ENCODE data around the gene PPP1R9B.

The PPP1R9B gene

DNA sequence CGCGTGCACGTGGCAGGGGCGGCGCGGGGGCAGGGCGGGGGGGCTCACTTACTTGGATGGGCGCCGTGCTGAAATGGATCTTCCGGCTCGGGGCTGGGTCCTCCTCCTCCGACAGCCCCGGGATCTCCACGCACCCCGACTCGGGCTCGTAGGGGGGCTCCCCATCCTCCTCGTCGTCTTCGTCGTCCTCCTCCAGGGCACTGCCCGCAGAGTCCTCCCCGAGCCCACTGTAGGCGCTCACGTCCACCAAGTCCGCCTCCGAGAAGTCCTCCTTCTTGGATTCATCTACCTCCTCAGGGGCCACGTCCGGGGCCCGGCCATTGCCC, 1.4 kb downstream of the PPP1R9B start:
- H3K4me3 ChIP-seq (ENCODE audit: low read depth, low read length): peak overlapping the region; percentile 86
- DNase-seq (ENCODE audit: low read depth): no peak
- TF ChIP-seq, protein P1, sequence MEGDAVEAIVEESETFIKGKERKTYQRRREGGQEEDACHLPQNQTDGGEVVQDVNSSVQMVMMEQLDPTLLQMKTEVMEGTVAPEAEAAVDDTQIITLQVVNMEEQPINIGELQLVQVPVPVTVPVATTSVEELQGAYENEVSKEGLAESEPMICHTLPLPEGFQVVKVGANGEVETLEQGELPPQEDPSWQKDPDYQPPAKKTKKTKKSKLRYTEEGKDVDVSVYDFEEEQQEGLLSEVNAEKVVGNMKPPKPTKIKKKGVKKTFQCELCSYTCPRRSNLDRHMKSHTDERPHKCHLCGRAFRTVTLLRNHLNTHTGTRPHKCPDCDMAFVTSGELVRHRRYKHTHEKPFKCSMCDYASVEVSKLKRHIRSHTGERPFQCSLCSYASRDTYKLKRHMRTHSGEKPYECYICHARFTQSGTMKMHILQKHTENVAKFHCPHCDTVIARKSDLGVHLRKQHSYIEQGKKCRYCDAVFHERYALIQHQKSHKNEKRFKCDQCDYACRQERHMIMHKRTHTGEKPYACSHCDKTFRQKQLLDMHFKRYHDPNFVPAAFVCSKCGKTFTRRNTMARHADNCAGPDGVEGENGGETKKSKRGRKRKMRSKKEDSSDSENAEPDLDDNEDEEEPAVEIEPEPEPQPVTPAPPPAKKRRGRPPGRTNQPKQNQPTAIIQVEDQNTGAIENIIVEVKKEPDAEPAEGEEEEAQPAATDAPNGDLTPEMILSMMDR (conservative IDR thresholded peaks at IDR 0.05; ENCODE audit: low read depth, low read length): no peak

DNA sequence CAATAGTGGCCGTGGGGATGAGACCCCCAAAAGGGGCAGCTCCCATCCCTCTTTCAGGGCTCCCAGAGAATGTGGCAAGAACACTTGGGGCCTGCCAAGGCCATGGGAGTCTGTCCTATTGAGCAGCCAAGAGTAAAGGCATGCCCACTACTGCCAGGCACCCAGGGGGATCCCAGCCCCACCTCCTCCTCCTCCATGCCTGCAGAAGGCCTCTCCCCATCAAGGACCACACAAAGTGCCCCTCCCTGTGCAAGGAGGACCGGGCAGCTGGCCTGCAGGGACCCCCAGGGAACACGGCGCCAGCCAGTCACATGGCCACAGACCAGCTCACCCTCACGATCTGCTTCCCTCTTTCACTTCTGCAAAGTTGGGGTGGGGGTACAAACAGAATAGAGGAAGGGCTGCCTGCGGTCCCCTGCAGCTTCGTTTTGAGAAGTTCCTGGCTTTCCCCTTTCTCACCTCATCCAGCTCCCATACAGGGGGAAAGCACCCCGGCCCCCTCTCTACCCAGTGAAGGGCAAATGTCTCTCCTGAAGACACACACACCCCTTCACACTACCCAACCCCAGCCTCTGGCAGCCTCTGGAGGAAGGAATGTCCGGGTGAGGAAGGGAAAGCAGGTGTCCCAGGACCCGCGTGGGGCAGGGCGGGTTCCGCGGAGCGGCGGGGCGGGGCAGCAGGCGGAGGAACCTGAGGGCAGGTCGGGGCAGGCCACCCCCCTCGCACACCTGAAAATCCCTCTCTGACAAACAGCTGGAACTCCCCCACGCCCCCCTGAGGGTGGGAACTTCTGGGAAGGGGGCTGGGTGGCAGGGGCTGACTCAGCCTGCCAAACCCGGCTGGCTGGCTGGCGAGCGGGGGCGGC, 2.0 kb downstream of the PPP1R9B start:
- TF ChIP-seq, protein P1 (conservative IDR thresholded peaks at IDR 0.05; ENCODE audit: low read depth, low read length): peak; percentile 35
- H3K4me3 ChIP-seq (ENCODE audit: low read depth, low read length): peak overlapping the region; percentile 86
- no peak for DNase-seq (ENCODE audit: low read depth)

DNA sequence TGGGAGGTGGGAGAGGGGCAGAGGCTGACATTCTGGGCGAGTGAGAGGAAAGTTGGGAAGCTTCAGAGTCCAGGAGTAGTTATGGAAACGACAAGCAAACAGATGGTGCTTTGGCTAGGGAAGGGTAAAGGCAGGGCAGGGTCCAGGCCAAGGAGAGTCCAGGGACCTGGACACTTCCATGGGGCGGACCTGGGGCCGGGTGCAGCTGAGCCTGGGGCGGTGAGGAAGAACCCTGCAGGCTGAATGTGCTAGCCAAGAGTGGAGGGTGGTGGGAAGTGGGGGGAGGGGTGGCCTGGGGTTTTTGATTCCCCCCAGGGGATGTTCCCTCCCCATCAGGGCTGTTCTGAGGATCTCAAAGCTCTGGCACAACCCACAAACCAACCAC, 2.6 kb downstream of the PPP1R9B start:
- TF ChIP-seq, protein P1 (conservative IDR thresholded peaks at IDR 0.05; ENCODE audit: low read depth, low read length): no peak
- peak overlapping the region; percentile 86 for H3K4me3 ChIP-seq (ENCODE audit: low read depth, low read length)
- no peak for DNase-seq (ENCODE audit: low read depth)

DNA sequence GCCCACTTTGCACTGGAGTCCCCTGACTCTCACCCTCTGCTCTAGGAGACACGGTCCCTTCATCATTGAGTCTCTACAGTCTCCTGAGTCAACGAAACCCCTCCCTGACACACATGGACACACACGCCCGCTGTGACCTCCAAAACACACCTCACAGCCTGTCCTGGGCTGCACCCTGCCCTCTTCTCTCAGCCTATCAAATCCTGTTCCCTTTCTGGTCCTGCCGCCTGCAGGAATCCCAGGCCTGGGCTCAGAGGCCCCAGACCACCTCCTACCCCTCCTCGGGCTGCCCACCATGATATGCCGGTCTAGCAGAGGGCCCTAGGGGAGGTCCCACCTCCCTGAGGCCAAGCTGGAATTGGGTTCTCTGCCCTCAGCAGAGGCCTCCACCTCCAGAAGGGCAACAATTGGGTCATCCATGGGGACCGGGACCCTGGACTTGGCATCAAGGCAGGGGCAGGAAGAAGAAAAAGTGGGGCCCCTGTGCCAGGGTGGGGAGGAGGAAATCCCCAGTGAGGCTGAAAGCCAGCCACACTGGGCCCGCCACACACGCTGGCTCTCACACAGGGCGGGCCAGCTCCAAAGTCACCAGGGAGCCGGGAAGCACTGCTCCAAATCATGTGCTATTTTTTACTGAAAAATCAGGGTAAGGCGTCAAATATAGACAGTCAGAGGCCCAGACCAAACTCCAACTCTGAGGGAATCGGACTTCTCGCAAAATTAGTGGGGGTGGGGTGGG, 3.4 kb downstream of the PPP1R9B start:
- DNase-seq (ENCODE audit: low read depth): no peak
- TF ChIP-seq, protein P1 (conservative IDR thresholded peaks at IDR 0.05; ENCODE audit: low read depth, low read length): no peak
- peak overlapping the region; percentile 86 for H3K4me3 ChIP-seq (ENCODE audit: low read depth, low read length)

DNA sequence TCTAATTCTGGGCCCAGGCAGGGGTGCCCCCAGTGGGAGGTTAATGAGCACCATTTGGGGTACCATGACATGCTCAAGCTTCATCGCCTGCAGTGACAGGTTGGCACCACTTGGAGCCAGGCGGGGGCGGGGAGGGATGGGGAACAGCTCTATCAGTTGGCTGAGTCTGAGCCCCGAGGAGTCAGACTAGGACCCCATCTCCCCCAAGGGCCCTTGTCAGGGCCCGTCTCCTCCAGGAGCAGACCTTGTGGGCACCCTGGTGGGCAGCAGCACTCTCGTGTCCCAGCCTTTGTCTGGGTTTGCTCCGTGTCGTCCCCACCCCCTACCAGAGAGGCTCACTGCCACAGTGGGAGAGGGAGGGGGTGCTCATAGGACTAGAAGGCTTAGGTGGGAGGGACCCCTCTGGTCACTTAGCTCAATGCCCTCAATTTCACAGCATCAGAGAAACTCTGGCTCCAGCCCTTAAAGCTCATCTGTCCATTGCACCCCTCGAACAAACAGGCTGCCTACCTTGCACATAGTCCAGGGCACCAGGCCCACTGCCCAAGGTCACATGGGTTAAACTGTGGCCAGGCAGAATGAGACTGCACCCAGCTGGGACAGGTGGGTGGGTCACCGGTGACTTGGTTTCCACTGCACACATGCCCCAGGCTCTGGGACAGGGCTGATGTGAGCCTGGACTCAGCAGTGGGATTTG, 4.1 kb downstream of the PPP1R9B start:
- no peak for DNase-seq (ENCODE audit: low read depth)
- TF ChIP-seq, protein P1 (conservative IDR thresholded peaks at IDR 0.05; ENCODE audit: low read depth, low read length): no peak
- peak overlapping the region; percentile 86 for H3K4me3 ChIP-seq (ENCODE audit: low read depth, low read length)

DNA sequence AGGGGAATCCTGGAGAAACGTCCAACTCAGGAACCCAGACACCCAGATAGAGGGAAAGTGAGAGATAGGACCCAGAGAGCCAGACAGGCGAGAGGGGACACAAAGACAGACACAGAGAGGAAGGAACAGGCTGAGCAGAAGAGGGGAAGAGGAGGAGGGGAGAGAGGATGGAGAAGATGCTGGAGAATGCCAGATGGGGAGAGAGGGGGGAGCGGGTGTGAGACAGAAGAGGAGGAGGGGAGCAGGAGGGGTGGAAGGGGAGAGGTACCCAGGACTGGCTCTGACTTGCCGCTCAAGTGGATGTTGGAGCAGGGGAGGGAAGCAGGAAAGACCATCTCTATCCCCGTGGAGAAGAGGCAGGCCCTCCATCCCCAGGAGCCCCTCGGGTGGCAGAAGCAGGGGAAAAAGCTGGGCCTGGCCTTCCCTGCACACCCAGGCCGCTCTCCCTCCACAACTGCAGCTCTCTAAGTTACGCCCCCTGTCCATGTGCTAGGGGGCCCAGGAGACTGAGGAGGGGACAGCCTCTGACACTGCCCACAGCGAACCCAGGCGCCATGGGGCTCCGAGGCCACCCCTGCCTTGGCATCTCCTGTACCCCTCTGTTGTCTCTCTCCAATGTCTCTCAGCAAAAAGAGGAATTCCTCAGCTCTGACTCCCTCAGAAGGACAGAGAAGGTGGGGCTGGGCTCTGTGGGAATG, 4.8 kb downstream of the PPP1R9B start:
- TF ChIP-seq, protein P1 (conservative IDR thresholded peaks at IDR 0.05; ENCODE audit: low read depth, low read length): no peak
- H3K4me3 ChIP-seq (ENCODE audit: low read depth, low read length): no peak overlapping the region
- no peak for DNase-seq (ENCODE audit: low read depth)
